SK-N-SH (cell line): ENCODE results near the gene PCNX2. TPM values are rescaled to one million over a fixed set of nuclear protein-coding genes. Genes with fewer than 3 reads are reported as not detected.

Source experiments
- CTCF ChIA-PET: fragments of 300-600, 350-600 bp; formaldehyde crosslinking; extraction: SDS; loops from one replicate; lab custom pipeline; 2021; lab: Yijun Ruan, JAX
- POLR2A ChIA-PET: fragments of 350-600 bp; sonication (Branson Sonifier 250); formaldehyde crosslinking; extraction: SDS; loops from one replicate; lab custom pipeline; 2020; ENCODE audit warnings: antibody characterized with exemption, inconsistent platforms; lab: Yijun Ruan, JAX
- DNase-seq: peaks from one replicate; pipeline ENCODE4 v3.0.0; 2012
- H2AFZ ChIP-seq: fragments of 200-600 bp; sonication (generic); 2 replicates; pipeline ENCODE4 v1.8.1; 2016; ENCODE audit warnings: antibody characterized with exemption, mild to moderate bottlenecking, low read depth
- H3F3A ChIP-seq: fragments of 200-600 bp; sonication (generic); replicated peaks from 2 replicates; pipeline ENCODE3; 2016; ENCODE audit warnings: antibody characterized with exemption, mild to moderate bottlenecking; ENCODE audit not compliant: insufficient read depth
- H3K27ac ChIP-seq, 2 experiments: fragments of 200-500 bp in 1 of 2; fragments of 200-600 bp in 1 of 2; sonication (Bioruptor generic) in 1 of 2; sonication (generic), shearing (Covaris generic) in 1 of 2; 2 replicates each; pipeline versions ENCODE4 v1.5.1 to v1.6.1; 2014 to 2016; ENCODE audit warnings: low read depth in 2 of 2, inconsistent platforms in 1 of 2, low read length in 1 of 2, mild to moderate bottlenecking in 1 of 2, mixed read lengths in 1 of 2
- H3K27me3 ChIP-seq: fragments of 200-600 bp; sonication (generic), shearing (Covaris generic); 2 replicates; pipeline ENCODE4 v1.6.1; 2016; ENCODE audit warnings: mixed run types; ENCODE audit not compliant: insufficient read depth
- H3K36me3 ChIP-seq, 2 experiments: fragments of 200-500 bp in 1 of 2; fragments of 200-600 bp in 1 of 2; sonication (Bioruptor generic) in 1 of 2; sonication (generic) in 1 of 2; replicated peaks in 1 of 2; 2 replicates each; pipeline versions ENCODE3 to v1.5.1; 2014 to 2016; ENCODE audit warnings: low read length in 1 of 2, mild to moderate bottlenecking in 1 of 2; ENCODE audit not compliant: insufficient read depth in 2 of 2, control insufficient read depth in 1 of 2
- H3K4me1 ChIP-seq, 2 experiments: fragments of 200-500 bp in 1 of 2; fragments of 200-600 bp in 1 of 2; sonication (Bioruptor generic) in 1 of 2; sonication (generic), shearing (Covaris generic) in 1 of 2; 2 replicates each; pipeline versions ENCODE4 v1.5.1 to v1.6.1; 2014 to 2016; ENCODE audit warnings: low read depth in 1 of 2, low read length in 1 of 2, mixed run types in 1 of 2; ENCODE audit not compliant: insufficient read depth in 2 of 2, control insufficient read depth in 1 of 2
- H3K4me2 ChIP-seq: fragments of 200-600 bp; sonication (generic), shearing (Covaris generic); 2 replicates; pipeline ENCODE4 v1.6.1; 2017; ENCODE audit warnings: mixed run types
- H3K4me3 ChIP-seq, 2 experiments: fragments of 200-500 bp in 1 of 2; fragments of 200-600 bp in 1 of 2; sonication (Bioruptor generic) in 1 of 2; sonication (generic), shearing (Covaris generic) in 1 of 2; 2 replicates each; pipeline versions ENCODE4 v1.5.1 to v1.8.1; 2014 to 2016; ENCODE audit warnings: low read depth in 2 of 2, inconsistent platforms in 1 of 2, low read length in 1 of 2, mild to moderate bottlenecking in 1 of 2, mixed read lengths in 1 of 2, moderate library complexity in 1 of 2
- H3K79me2 ChIP-seq: fragments of 200-600 bp; sonication (generic); 2 replicates; pipeline ENCODE4 v1.8.1; 2017; ENCODE audit warnings: mild to moderate bottlenecking; ENCODE audit not compliant: insufficient read depth
- H3K9ac ChIP-seq: fragments of 200-600 bp; sonication (generic); 2 replicates; pipeline ENCODE4 v1.6.1; 2017; ENCODE audit warnings: mixed run types
- H3K9me2 ChIP-seq: fragments of 200-600 bp; sonication (generic); 2 replicates; pipeline ENCODE4 v1.6.1; 2017; ENCODE audit warnings: mixed run types
- H3K9me3 ChIP-seq: fragments of 200-600 bp; sonication (generic); 2 replicates; pipeline ENCODE4 v1.6.1; 2017; ENCODE audit warnings: mixed run types, mild to moderate bottlenecking, moderate library complexity
- H4K20me1 ChIP-seq: fragments of 200-600 bp; sonication (generic); 2 replicates; pipeline ENCODE4 v1.6.1; 2017; ENCODE audit warnings: mild to moderate bottlenecking, mixed run types; ENCODE audit not compliant: insufficient read depth
- GATA2 ChIP-seq: sonication (generic); formaldehyde crosslinking; IDR thresholded peaks from 2 replicates; pipeline ENCODE4 v1.5.0; 2020; ENCODE audit warnings: mild to moderate bottlenecking, missing genetic modification reagents
- NRF1 ChIP-seq: IDR thresholded peaks from 2 replicates; pipeline ENCODE4 v1.6.1; 2012; ENCODE audit warnings: low read depth, mild to moderate bottlenecking, low read length
- PBX3 ChIP-seq: IDR thresholded peaks from 2 replicates; pipeline ENCODE4; 2012
- SIN3A ChIP-seq: IDR thresholded peaks from 2 replicates; pipeline ENCODE4 v1.6.1; 2012; ENCODE audit warnings: low read depth, mild to moderate bottlenecking, low read length, moderate library complexity, borderline replicate concordance
- SMC3 ChIP-seq: IDR thresholded peaks from 2 replicates; pipeline ENCODE4 v1.6.1; 2012; ENCODE audit warnings: low read depth, low read length, improper control_type of control experiment
- USF1 ChIP-seq: IDR thresholded peaks from 2 replicates; pipeline ENCODE4 v1.4.0; 2012; ENCODE audit warnings: low read depth, borderline replicate concordance
- YY1 ChIP-seq: IDR thresholded peaks from 2 replicates; pipeline ENCODE4 v1.4.0; 2012; ENCODE audit warnings: low read depth, mild to moderate bottlenecking
- WGBS: methylation state at CpG from one replicate; pipeline ENCODE4 v1.1.6; 2017; ENCODE audit warnings: low lambda C conversion rate; 5-methylcytosine and 5-hydroxymethylcytosine counted together
- polyA plus RNA-seq, 3 experiments: library from polyadenylated mRNA; depleted of rRNA; stranded (reverse); fragments of >200 nt; gene quantifications; 2 replicates each; pipeline ENCODE4 v1.2.3, GENCODE V29; 2012
- TF ChIP-seq, protein P1 (sequence below): IDR thresholded peaks from 2 replicates; pipeline ENCODE4 v1.4.0; 2012; ENCODE audit warnings: low read depth
- TF ChIP-seq, protein P2 (sequence below): fragments of 150-350 bp; IDR thresholded peaks from 2 replicates; pipeline ENCODE4 v1.6.1; 2016; ENCODE audit warnings: mild to moderate bottlenecking, low read depth, low read length

Gene PCNX2
- polyA plus RNA-seq, 1 of the 3 experiments (the other 2 are of a cell fraction), result 10.6 TPM

- POLR2A ChIA-PET, result no interaction called here
Observed at GRCh38 chr1:233328142-233328921, 32.8 kb upstream of the PCNX2 start.

DNA sequence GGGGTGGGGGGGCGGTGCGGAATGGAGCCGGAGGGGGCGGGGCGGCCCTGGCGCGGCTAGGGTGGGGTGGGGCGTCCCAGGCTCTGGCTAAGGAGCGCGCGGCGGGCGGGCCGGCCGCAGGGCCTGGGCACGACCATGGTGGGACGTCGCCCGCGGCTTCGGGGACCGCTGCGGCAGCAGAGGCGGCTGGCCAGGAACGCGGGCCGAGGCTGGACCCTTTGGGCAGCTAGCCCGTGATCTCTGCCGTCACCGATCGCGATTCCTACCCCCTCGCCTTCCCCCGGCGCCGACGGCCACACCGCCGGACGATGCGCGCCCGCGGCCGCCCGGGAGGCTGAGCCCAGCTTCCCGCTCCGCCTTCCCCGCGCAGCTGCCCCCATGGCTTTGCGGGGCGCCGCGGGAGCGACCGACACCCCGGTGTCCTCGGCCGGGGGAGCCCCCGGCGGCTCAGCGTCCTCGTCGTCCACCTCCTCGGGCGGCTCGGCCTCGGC, 32.2 kb upstream of the PCNX2 start, which contains the start of gene MAP3K21:
Gene MAP3K21, plus strand, starts transcription at position 74 of the 491 bp plus-strand sequence. Its CDS starts 305 bp downstream, at position 379.
- Histone ChIP-seq H3K9me2 (no peaks in the 10 kb centered on the region), H3K27me3 (peaks cover 8% of the 10 kb centered on the region), H3K27ac (no peak within 1 kb of the TSS; a peak in 1 of 4 replicates), H2AFZ (peak within 1 kb of the TSS; percentile 78), H3K79me2 (no peaks in the 10 kb centered on the region), H3K4me2 (peak within 1 kb of the TSS; percentile 87), H4K20me1 (no peaks in the 10 kb centered on the region), H3K4me1 (peaks cover 0 to 14% of the 10 kb centered on the region in 2 experiments; a peak in 1 of 4 replicates), H3K9me3 (no peaks in the 10 kb centered on the region), H3F3A (peaks cover 11% of the 10 kb centered on the region), H3K36me3 (no peaks in the 10 kb centered on the region), H3K4me3 (peak within 1 kb of the TSS; percentile 55 to 56), H3K9ac (no peak within 1 kb of the TSS)
- ChIA-PET CTCF (interaction anchor here (0.5 to 0.6 kb wide), 2 partner anchors 64 to 913 kb away, joined by 3 read pairs; no protein-coding TSS in a partner anchor), POLR2A (no interaction called here)
- WGBS, result 0% methylated on average over 2 of the region's 68 CpGs
- DNase-seq, result no peak
- TF ChIP-seq YY1 (no peak), SMC3 (no peak), GATA2 (CRISPR knock-in tag) (no peak)
- TF ChIP-seq, protein P1, sequence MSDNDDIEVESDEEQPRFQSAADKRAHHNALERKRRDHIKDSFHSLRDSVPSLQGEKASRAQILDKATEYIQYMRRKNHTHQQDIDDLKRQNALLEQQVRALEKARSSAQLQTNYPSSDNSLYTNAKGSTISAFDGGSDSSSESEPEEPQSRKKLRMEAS, result no peak
- TF ChIP-seq, protein P2, sequence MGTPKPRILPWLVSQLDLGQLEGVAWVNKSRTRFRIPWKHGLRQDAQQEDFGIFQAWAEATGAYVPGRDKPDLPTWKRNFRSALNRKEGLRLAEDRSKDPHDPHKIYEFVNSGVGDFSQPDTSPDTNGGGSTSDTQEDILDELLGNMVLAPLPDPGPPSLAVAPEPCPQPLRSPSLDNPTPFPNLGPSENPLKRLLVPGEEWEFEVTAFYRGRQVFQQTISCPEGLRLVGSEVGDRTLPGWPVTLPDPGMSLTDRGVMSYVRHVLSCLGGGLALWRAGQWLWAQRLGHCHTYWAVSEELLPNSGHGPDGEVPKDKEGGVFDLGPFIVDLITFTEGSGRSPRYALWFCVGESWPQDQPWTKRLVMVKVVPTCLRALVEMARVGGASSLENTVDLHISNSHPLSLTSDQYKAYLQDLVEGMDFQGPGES, result no peak

More at GRCh38 chr1:233328142-233328921, 32.8 kb upstream of the PCNX2 start:
- peak; percentile 71 for DNase-seq
- Histone ChIP-seq H2AFZ (peak overlapping the region; percentile 78), H3K9me2 (no peaks in the 10 kb centered on the region), H3K4me1 (peaks cover 0 to 14% of the 10 kb centered on the region in 2 experiments; a peak in 1 of 4 replicates), H3K27me3 (peaks cover 8% of the 10 kb centered on the region), H3K79me2 (no peaks in the 10 kb centered on the region), H3K27ac (no peak overlapping the region), H3K4me3 (peak overlapping the region; percentile 55 to 56), H4K20me1 (no peaks in the 10 kb centered on the region), H3K9me3 (no peaks in the 10 kb centered on the region), H3F3A (peaks cover 11% of the 10 kb centered on the region), H3K9ac (no peak overlapping the region), H3K36me3 (no peaks in the 10 kb centered on the region), H3K4me2 (peak overlapping the region; percentile 87)
- TF ChIP-seq SIN3A, result no peak
- TF ChIP-seq, protein P1, result peak; percentile 5; the same call in 1 of the 2 replicates
- TF ChIP-seq NRF1, result no peak
- no peak for TF ChIP-seq PBX3
- no peak for TF ChIP-seq USF1
- WGBS, result 5% methylated on average over 27 of the region's 96 CpGs
- CTCF ChIA-PET, result interaction anchor here (0.5 to 0.6 kb wide), 2 partner anchors 65 to 912 kb away, joined by 3 read pairs; no protein-coding TSS in a partner anchor
